PFSK-1 (cell line): ENCODE data around the gene ACSS2.

ENCODE experiments used
- FOXP2 ChIP-seq: optimal IDR thresholded peaks from 2 replicates; pipeline ENCODE3; 2011; ENCODE audit warnings: borderline replicate concordance, control low read depth, inconsistent platforms; ENCODE audit not compliant: insufficient read depth; ENCODE audit errors: extremely low read length, extremely low read depth
- POLR2AphosphoS5 ChIP-seq: IDR thresholded peaks from 2 replicates; pipeline ENCODE4 v1.6.1; 2012; ENCODE audit warnings: low read depth, mild to moderate bottlenecking, control low read depth, low read length, moderate library complexity
- REST ChIP-seq, 2 experiments: IDR thresholded peaks; 2 replicates each; pipeline versions ENCODE4 v1.6.1 to v1.8.0; 2011 to 2012; ENCODE audit warnings: low read depth in 2 of 2, low read length in 2 of 2, control low read depth in 1 of 2, inconsistent platforms in 1 of 2, mild to moderate bottlenecking in 1 of 2, moderate library complexity in 1 of 2; ENCODE audit not compliant: insufficient read depth in 1 of 2
- SIN3A ChIP-seq: IDR thresholded peaks from 2 replicates; pipeline ENCODE4 v1.6.1; 2012; ENCODE audit warnings: mild to moderate bottlenecking, low read length, moderate library complexity, borderline replicate concordance; ENCODE audit not compliant: insufficient read depth
- TAF1 ChIP-seq: IDR thresholded peaks from 2 replicates; pipeline ENCODE4 v1.6.1; 2012; ENCODE audit warnings: low read length, control low read depth, borderline replicate concordance; ENCODE audit not compliant: insufficient read depth

Gene ACSS2

GRCh38 chr20:34915131-34915530 lies 38.7 kb downstream of the ACSS2 start:
- TF ChIP-seq FOXP2 (no peak), REST (IDR thresholded peaks at IDR 0.05; ENCODE audit: insufficient read depth in 1 of 2, low read depth in 2 of 2, low read length in 2 of 2) (no peak), POLR2AphosphoS5 (no peak), SIN3A (no peak), TAF1 (no peak)

- TF ChIP-seq SIN3A, result no peak
- TF ChIP-seq TAF1, result no peak
- no peak for TF ChIP-seq POLR2AphosphoS5
- no peak for TF ChIP-seq FOXP2
- no peak for TF ChIP-seq REST (IDR thresholded peaks at IDR 0.05; ENCODE audit: insufficient read depth in 1 of 2, low read depth in 2 of 2, low read length in 2 of 2)
Observed at GRCh38 chr20:34915749-34916455, 39.5 kb downstream of the ACSS2 start.

- TF ChIP-seq POLR2AphosphoS5 (no peak), SIN3A (no peak), REST (IDR thresholded peaks at IDR 0.05; ENCODE audit: insufficient read depth in 1 of 2, low read depth in 2 of 2, low read length in 2 of 2) (no peak), TAF1 (no peak), FOXP2 (no peak)
Observed at GRCh38 chr20:34916774-34917354, 40.5 kb downstream of the ACSS2 start.

- TF ChIP-seq FOXP2 (no peak), REST (IDR thresholded peaks at IDR 0.05; ENCODE audit: insufficient read depth in 1 of 2, low read depth in 2 of 2, low read length in 2 of 2) (no peak), POLR2AphosphoS5 (no peak)
Observed at GRCh38 chr20:34920055-34920454, 43.6 kb downstream of the ACSS2 start.
